NCI-H1417 treated with DMSO at 0.1 percent for 48 hours (cell line): ENCODE results near the gene ISL1.

Source experiments
- DNase-seq: peaks from one replicate; lab custom pipeline; 2025; lab: John Stamatoyannopoulos, UW

Gene ISL1

GRCh38 chr5:51383131-51384121 is at the start of gene ISL1:
Gene ISL1 (plus strand): TSS chr5:51383448. CDS start chr5:51383672, 224 bp downstream.
- peak; percentile 74 for DNase-seq

GRCh38 chr5:51336878-51337277 is 46.4 kb upstream of the ISL1 start:
- DNase-seq = no peak

GRCh38 chr5:51345106-51345505 is 38.1 kb upstream of the ISL1 start:
- no peak for DNase-seq

DNA sequence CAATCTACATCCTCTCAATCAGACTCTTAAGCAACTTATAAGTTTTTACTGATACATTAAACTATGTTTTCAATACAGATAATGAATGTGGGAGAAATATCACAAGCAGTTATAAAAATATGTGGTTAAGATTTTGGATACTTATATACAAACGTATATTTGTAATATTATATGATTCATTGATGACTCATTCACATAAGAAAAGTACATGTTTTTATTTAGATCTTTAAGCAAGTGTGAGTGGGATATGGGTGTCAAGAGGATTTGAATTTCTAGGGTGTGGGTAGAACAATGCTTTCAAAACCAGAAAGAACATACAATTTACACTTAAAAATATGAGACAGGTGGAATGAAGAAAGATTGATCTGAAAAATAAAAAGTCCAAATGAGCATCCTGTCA is 36.1 kb upstream of the ISL1 start:
- DNase-seq = no peak

DNA sequence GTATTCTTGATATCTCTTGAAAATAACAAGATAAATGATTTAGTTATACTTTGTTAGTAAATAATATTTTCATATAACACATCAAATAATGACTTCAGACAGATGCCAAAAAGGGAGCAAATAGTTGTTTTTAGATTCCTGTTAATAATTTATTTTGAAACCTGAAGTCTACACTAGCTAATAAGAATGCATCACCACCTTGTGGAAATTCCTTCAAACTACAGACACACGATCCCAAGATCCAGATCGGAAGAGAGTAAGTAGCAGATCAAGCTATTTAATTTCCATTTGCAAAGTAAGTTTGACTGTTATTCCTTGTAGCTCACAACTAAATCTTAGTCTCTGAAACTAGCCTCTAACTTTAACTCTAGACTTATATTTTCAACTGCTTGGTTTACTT is 35.5 kb upstream of the ISL1 start:
- no peak for DNase-seq

DNA sequence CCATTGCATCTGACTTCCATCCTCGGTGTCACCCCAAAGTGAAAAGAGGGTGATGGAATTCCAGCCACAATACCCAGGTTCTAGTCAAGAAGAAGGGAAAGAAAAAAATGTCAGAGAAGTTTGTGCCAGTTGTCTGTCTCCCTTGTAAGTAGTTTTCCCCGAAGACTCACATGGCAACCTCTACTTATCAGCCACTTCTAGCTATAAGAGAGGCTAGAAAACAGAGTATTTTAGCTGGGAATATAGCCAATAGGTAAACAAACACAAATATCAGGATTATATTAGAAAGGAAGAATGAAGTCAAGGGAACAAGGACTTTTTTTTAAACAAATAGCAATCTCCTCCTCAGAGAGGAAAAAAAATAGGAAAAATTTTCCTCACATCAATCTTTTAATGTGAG is 12.2 kb upstream of the ISL1 start:
- no peak for DNase-seq

GRCh38 chr5:51373880-51374523 is 9.2 kb upstream of the ISL1 start:
- DNase-seq = no peak

- no peak for DNase-seq
Observed at GRCh38 chr5:51375084-51375483, 8.2 kb upstream of the ISL1 start.

- DNase-seq = peak; percentile 61
Observed at GRCh38 chr5:51376509-51376908, 6.7 kb upstream of the ISL1 start.

- no peak for DNase-seq
Observed at GRCh38 chr5:51377151-51378060, 5.8 kb upstream of the ISL1 start.

DNA sequence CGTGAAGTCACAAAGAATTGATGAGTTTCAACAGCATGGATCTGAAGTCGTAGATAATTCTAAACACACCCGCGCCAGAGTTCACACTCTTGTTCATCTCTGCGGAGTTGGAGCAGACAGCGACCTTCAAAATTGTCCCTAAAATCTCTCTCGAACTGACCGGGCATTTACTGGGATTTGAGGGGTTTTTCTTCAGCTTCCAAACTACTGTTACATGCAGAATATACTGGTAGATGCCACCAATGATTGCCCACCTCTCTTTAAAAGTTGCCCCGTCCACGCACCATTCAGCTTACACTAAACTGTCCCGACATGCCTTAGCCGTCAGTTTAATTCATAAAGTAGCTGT is 5.2 kb upstream of the ISL1 start:
- DNase-seq = no peak

- no peak for DNase-seq
Observed at GRCh38 chr5:51378448-51379330, 4.6 kb upstream of the ISL1 start.

DNA sequence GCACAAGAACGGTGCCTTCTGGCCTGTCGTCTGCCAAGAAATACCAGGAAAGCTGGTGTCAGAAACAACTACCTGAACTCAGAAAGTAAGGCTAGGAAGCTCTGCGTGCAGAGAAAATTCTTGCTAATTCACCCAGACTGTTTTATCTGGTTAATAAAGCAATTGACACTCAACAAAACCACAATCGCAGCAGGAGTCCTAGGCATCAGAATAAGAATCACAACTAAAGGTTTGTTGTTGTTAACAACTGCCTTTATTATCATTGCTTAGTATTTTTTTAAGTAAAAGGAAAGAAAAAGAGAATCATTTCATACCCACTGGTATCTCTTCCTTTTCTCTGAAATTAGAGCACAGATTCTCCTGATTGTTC is 3.9 kb upstream of the ISL1 start:
- DNase-seq = no peak

DNA sequence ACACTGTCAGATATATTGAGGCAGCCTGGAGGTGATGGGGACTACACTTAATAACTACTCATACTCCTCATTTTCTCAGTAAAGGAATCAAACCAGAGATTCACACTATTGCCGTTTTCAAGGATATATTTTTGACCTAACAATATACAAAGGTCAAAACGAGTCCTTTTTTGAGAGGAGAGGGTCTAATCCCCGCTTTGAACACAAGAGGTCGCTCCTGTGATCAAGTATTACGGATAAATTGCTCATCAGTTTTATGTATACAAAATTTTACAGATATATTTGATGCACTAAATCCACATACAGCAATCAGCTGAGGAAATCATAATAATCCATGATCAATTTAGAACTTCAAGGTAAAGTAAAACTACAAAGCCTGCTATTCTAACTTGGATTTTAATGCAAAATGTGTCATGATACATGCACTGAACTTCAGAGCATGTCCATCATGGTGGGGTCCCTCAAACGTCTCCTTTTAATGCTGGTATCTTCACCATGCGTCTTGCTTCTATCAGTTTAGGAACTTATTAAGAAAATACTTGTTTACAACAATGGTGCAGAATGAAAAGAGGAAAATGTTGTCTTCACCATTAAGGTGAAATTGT is 2.5 kb upstream of the ISL1 start:
- no peak for DNase-seq

DNA sequence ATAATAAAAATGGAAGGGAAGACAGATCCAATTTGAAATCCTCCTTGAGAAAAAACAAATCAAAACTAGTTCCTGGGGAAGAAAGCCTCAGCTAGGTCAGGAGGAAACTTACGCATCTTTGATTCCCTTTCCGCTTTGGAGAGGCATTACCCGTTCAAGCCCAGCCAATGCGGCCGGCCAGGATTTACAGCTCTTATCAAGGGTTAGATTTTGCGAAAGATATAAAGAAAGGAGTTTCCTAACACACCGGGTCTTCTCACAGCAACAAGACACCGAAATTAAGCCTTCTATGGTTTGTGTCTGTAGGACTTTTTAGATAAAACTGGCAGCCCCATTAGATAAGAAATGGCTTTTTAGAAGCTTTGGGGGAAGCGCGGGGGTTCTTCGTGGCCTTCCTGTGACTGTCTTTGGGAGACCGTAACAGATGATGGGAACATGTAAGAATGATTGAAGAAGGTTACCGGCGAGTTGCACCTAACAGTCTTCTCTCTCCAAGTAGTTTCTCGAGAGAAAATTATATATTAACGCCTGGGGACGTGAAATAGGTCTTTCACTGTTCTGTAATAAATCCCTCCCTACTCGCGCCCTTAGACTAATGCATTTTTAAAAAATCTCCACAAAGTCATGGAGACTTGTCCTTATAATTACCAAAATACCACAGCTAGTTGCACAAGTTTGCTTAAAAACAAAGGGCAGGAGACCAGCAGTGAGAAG is 1.3 kb upstream of the ISL1 start:
- no peak for DNase-seq

GRCh38 chr5:51382521-51383130 is 622 bp upstream of the ISL1 start:
- no peak for DNase-seq

- DNase-seq = no peak
Observed at GRCh38 chr5:51384281-51384840, 1.1 kb downstream of the ISL1 start.

GRCh38 chr5:51385216-51385615 is 2.0 kb downstream of the ISL1 start:
- DNase-seq = peak; percentile 33
